ENCODE data around the gene GRK1. TPM values are rescaled to one million over a fixed set of nuclear protein-coding genes. Genes with fewer than 3 reads are reported as not detected.

GRK1 gene
- total and polyA plus RNA-seq, 2 of the 4 experiments (the other 2 are of a cell fraction) = not detected

- Histone ChIP-seq H2AK5ac (ENCODE audit: low read depth, low read length) (no peak overlapping the region), H3K27ac (ENCODE audit: insufficient read depth, low read length) (no peak overlapping the region), H3K14ac (replicated peaks; ENCODE audit: low read depth, low read length) (no peak overlapping the region), H2BK15ac (ENCODE audit: low read depth, low read length) (no peak overlapping the region), H3K9ac (ENCODE audit: low read depth, low read length) (no peak overlapping the region), H2BK20ac (ENCODE audit: low read depth, low read length) (no peak overlapping the region), H3K27me3 (ENCODE audit: control insufficient read depth, insufficient read depth, low read length) (peaks cover 39% of the 10 kb centered on the region), H3K4ac (ENCODE audit: low read depth, low read length) (no peak overlapping the region), H3K79me1 (ENCODE audit: low read depth in 1 of 2, low read length in 2 of 2) (no peaks in the 10 kb centered on the region), H2AK9ac (replicated peaks; ENCODE audit: low read depth, low read length, poor library complexity) (no peak overlapping the region), H3K36me3 (ENCODE audit: control insufficient read depth, insufficient read depth, low read length) (no peaks in the 10 kb centered on the region), H3K4me2 (ENCODE audit: low read depth, low read length) (no peak overlapping the region), H2BK120ac (ENCODE audit: low read depth, low read length) (no peak overlapping the region), H3K9me1 (ENCODE audit: insufficient read depth, low read length) (no peaks in the 10 kb centered on the region), H4K5ac (ENCODE audit: low read depth, low read length) (no peak overlapping the region), H3K23ac (ENCODE audit: low read depth, low read length) (no peak overlapping the region), H3K18ac (ENCODE audit: low read depth, low read length) (no peak overlapping the region), H3K4me1 (ENCODE audit: control insufficient read depth, insufficient read depth, low read length) (no peaks in the 10 kb centered on the region; the same call in none of the 2 replicates), H2BK5ac (ENCODE audit: low read depth, low read length, poor library complexity, severe bottlenecking) (no peak overlapping the region), H2AFZ (replicated peaks; ENCODE audit: low read length, poor library complexity) (no peak overlapping the region), H4K20me1 (ENCODE audit: insufficient read depth, low read length) (no peaks in the 10 kb centered on the region), H4K8ac (ENCODE audit: low read depth in 2 of 2, low read length in 2 of 2) (no peak overlapping the region), H4K91ac (ENCODE audit: insufficient read depth, low read depth, low read length) (no peak overlapping the region), H3K56ac (ENCODE audit: extremely low read depth, insufficient read depth, low read length) (no peak overlapping the region), H3K4me3 (ENCODE audit: insufficient read depth, low read depth, low read length) (no peak overlapping the region), H3K9me3 (ENCODE audit: control insufficient read depth, insufficient read depth, low read length) (peaks cover 2% of the 10 kb centered on the region; the same call in 1 of the 2 replicates)
- DNase-seq (peak; percentile 31), ATAC-seq (ENCODE audit: low read depth) (no peak)
- 84% methylated on average over 8 of the region's 10 CpGs; no CpG with 5 or more reads in 1 of the 2 experiments for WGBS, 2 experiments (ENCODE audit: extremely low coverage in 2 of 2, insufficient read length in 1 of 2)
- dilution Hi-C loops (cut with HindIII; ENCODE audit: low sequenced_read_pairs, unreplicated experiment) (no loop called here), intact Hi-C loops (cut with micrococcal nuclease) (no loop called here), in situ Hi-C loops (cut with MboI; ENCODE audit: low sequenced_read_pairs) (no loop called here)
- ChIA-PET POLR2A (ENCODE audit: unreplicated experiment) (no interaction called here), CTCF (interaction anchor here (0.6 kb wide), 1 partner anchor 379 kb away, joined by 3 read pairs; no protein-coding TSS in a partner anchor)
- TF ChIP-seq MAZ (IDR thresholded peaks at IDR 0.05; ENCODE audit: borderline replicate concordance, low read depth, low read length) = no peak
- TF ChIP-seq ELK1 (IDR thresholded peaks at IDR 0.05; ENCODE audit: borderline replicate concordance, low read depth, low read length) = no peak
- TF ChIP-seq CEBPB (IDR thresholded peaks at IDR 0.05; ENCODE audit: low read depth, low read length) = no peak
- TF ChIP-seq USF2 (IDR thresholded peaks at IDR 0.05; ENCODE audit: low read depth, low read length) = no peak
- no peak for TF ChIP-seq RCOR1 (IDR thresholded peaks at IDR 0.05; ENCODE audit: insufficient replicate concordance, low read length)
- TF ChIP-seq POLR2A (IDR thresholded peaks at IDR 0.05; ENCODE audit: low read depth, low read length) = no peak
- TF ChIP-seq RFX5 (IDR thresholded peaks at IDR 0.05; ENCODE audit: low read depth, low read length) = no peak
- no peak for TF ChIP-seq MAFK (IDR thresholded peaks at IDR 0.05; ENCODE audit: low read depth, low read length)
- no peak for TF ChIP-seq CHD1 (IDR thresholded peaks at IDR 0.05; ENCODE audit: low read depth, low read length)
- TF ChIP-seq RAD21 (IDR thresholded peaks at IDR 0.05; ENCODE audit: low read length) = no peak
- TF ChIP-seq BHLHE40 (IDR thresholded peaks at IDR 0.05; ENCODE audit: low read depth, low read length) = no peak
- no peak for TF ChIP-seq SMC3 (IDR thresholded peaks at IDR 0.05; ENCODE audit: low read depth, low read length)
- no peak for TF ChIP-seq NFE2L2 (IDR thresholded peaks at IDR 0.05; ENCODE audit: low read depth, low read length)
- TF ChIP-seq CTCF (conservative IDR thresholded peaks at IDR 0.05; ENCODE audit: low read depth, low read length) = no peak
- TF ChIP-seq MXI1 (IDR thresholded peaks at IDR 0.05; ENCODE audit: borderline replicate concordance, low read depth, low read length) = no peak
- no TSS peak for BruUV-seq (replicated peaks)
These were observed 60.0 kb downstream of the GRK1 start for GRCh38 chr13:113726961-113727411.

Measured in IMR-90 (cell line).